ENCODE measurements around the gene CELA3B.
"Not testable (repeated sequence)": the region's sequence is repeated elsewhere in the genome, so short reads cannot be mapped to it uniquely, and the experiment has no call there.

DNA sequence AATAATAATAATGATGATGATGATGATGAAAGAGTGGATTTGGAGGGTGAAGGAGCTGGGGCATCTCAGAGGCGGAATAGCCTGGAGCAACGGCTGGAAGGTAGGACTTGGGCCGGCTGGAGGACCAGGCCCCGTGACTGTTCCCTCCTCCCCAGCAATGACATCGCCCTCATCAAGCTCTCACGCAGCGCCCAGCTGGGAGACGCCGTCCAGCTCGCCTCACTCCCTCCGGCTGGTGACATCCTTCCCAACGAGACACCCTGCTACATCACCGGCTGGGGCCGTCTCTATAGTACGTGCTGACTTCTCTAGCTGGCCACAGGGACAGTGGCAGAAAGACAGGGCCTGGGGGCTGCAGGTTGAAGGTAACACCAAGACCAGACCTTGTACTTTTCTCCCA is 6.7 kb downstream of the CELA3B start:
- TF ChIP-seq, protein P1, sequence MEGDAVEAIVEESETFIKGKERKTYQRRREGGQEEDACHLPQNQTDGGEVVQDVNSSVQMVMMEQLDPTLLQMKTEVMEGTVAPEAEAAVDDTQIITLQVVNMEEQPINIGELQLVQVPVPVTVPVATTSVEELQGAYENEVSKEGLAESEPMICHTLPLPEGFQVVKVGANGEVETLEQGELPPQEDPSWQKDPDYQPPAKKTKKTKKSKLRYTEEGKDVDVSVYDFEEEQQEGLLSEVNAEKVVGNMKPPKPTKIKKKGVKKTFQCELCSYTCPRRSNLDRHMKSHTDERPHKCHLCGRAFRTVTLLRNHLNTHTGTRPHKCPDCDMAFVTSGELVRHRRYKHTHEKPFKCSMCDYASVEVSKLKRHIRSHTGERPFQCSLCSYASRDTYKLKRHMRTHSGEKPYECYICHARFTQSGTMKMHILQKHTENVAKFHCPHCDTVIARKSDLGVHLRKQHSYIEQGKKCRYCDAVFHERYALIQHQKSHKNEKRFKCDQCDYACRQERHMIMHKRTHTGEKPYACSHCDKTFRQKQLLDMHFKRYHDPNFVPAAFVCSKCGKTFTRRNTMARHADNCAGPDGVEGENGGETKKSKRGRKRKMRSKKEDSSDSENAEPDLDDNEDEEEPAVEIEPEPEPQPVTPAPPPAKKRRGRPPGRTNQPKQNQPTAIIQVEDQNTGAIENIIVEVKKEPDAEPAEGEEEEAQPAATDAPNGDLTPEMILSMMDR (IDR thresholded peaks at IDR 0.05) = not testable (repeated sequence)
- not testable (repeated sequence) for TF ChIP-seq POLR2AphosphoS5 (IDR thresholded peaks at IDR 0.05)

Data from prostate gland (tissue), 2 donors.